H9 (cell line): ENCODE results near the gene FHOD1. TPM values are rescaled to one million over a fixed set of nuclear protein-coding genes. Genes with fewer than 3 reads are reported as not detected.

Experiments used
- DNase-seq: peaks from one replicate; pipeline ENCODE4 v3.0.0-alpha.2; 2017
- H2AFZ ChIP-seq: one replicate; pipeline ENCODE4 v1.6.1; 2013; ENCODE audit warnings: mild to moderate bottlenecking, low read length, control low read depth, moderate library complexity
- H2AK5ac ChIP-seq: 2 replicates; pipeline ENCODE4 v1.6.1; 2013; ENCODE audit warnings: low read length, control low read depth, mixed read lengths; ENCODE audit not compliant: insufficient read length
- H2BK120ac ChIP-seq: one replicate; pipeline ENCODE4 v1.6.1; 2013; ENCODE audit warnings: low read depth, mild to moderate bottlenecking, low read length, control low read depth, inconsistent platforms; ENCODE audit not compliant: poor library complexity, severe bottlenecking
- H2BK12ac ChIP-seq: 2 replicates; pipeline ENCODE4 v1.6.1; 2013; ENCODE audit warnings: low read length, control low read depth, mixed read lengths, low read depth; ENCODE audit not compliant: insufficient read length
- H2BK15ac ChIP-seq: 2 replicates; pipeline ENCODE4 v1.6.1; 2013; ENCODE audit warnings: low read depth, low read length, control low read depth
- H2BK20ac ChIP-seq: one replicate; pipeline ENCODE4 v1.6.1; 2013; ENCODE audit warnings: low read depth, mild to moderate bottlenecking, low read length, control low read depth, inconsistent platforms; ENCODE audit not compliant: poor library complexity, severe bottlenecking
- H2BK5ac ChIP-seq: 2 replicates; pipeline ENCODE4 v1.6.1; 2013; ENCODE audit warnings: low read length, control low read depth, mixed read lengths; ENCODE audit not compliant: insufficient read length
- H3K14ac ChIP-seq: 2 replicates; pipeline ENCODE4 v1.6.1; 2013; ENCODE audit warnings: low read length, control low read depth; ENCODE audit not compliant: insufficient read depth
- H3K18ac ChIP-seq: 2 replicates; pipeline ENCODE4 v1.6.1; 2013; ENCODE audit warnings: low read depth, mild to moderate bottlenecking, mixed read lengths, low read length, control low read depth; ENCODE audit not compliant: insufficient read length
- H3K23ac ChIP-seq: 2 replicates; pipeline ENCODE4 v1.6.1; 2013; ENCODE audit warnings: low read length, control low read depth, mixed read lengths, low read depth; ENCODE audit not compliant: insufficient read length
- H3K23me2 ChIP-seq: 2 replicates; pipeline ENCODE4 v1.6.1; 2013; ENCODE audit warnings: low read depth, mild to moderate bottlenecking, mixed read lengths, low read length, control low read depth; ENCODE audit not compliant: insufficient read length, poor library complexity, severe bottlenecking
- H3K27ac ChIP-seq: 2 replicates; pipeline ENCODE4 v1.5.1; 2013; ENCODE audit warnings: low read length, control low read depth, mixed read lengths, low read depth; ENCODE audit not compliant: insufficient read length
- H3K27me3 ChIP-seq: 2 replicates; pipeline ENCODE4 v1.6.1; 2013; ENCODE audit warnings: low read length, control low read depth, inconsistent platforms; ENCODE audit not compliant: insufficient read depth
- H3K4ac ChIP-seq: 2 replicates; pipeline ENCODE4 v1.6.1; 2013; ENCODE audit warnings: low read depth, mild to moderate bottlenecking, control low read depth, inconsistent platforms, low read length, moderate library complexity
- H3K4me1 ChIP-seq: 2 replicates; pipeline ENCODE4 v1.6.1; 2013; ENCODE audit warnings: low read length, control low read depth, inconsistent platforms; ENCODE audit not compliant: insufficient read depth
- H3K4me2 ChIP-seq: 2 replicates; pipeline ENCODE4 v1.6.1; 2013; ENCODE audit warnings: low read length, control low read depth, mixed read lengths; ENCODE audit not compliant: insufficient read length, insufficient read depth
- H3K56ac ChIP-seq: 2 replicates; pipeline ENCODE4 v1.6.1; 2013; ENCODE audit warnings: low read depth, mild to moderate bottlenecking, mixed read lengths, low read length, control low read depth; ENCODE audit not compliant: insufficient read length
- H3K79me1 ChIP-seq: 2 replicates; pipeline ENCODE4 v1.6.1; 2013; ENCODE audit warnings: low read depth, mild to moderate bottlenecking, moderate library complexity, low read length, control low read depth, inconsistent platforms; ENCODE audit not compliant: insufficient read depth, poor library complexity, severe bottlenecking
- H3K79me2 ChIP-seq: 2 replicates; pipeline ENCODE4 v1.6.1; 2013; ENCODE audit warnings: low read length, control low read depth, inconsistent platforms; ENCODE audit not compliant: insufficient read depth
- H3K9ac ChIP-seq: 2 replicates; pipeline ENCODE4 v1.6.1; 2013; ENCODE audit warnings: low read length, control low read depth, mixed read lengths; ENCODE audit not compliant: insufficient read length; ENCODE audit errors: extremely low read depth
- H3K9me3 ChIP-seq: one replicate; pipeline ENCODE4 v1.6.1; 2013; ENCODE audit warnings: low read depth, low read length, inconsistent platforms; ENCODE audit not compliant: control insufficient read depth
- H3T11ph ChIP-seq: one replicate; pipeline ENCODE4 v1.6.1; 2013; ENCODE audit warnings: mild to moderate bottlenecking, low read length, control low read depth, inconsistent platforms
- H4K20me1 ChIP-seq: one replicate; pipeline ENCODE4 v1.6.1; 2013; ENCODE audit not compliant: control insufficient read depth, insufficient read length, insufficient read depth
- H4K5ac ChIP-seq: 2 replicates; pipeline ENCODE4 v1.6.1; 2013; ENCODE audit warnings: low read depth, mild to moderate bottlenecking, mixed read lengths, low read length, control low read depth; ENCODE audit not compliant: insufficient read length
- H4K8ac ChIP-seq: replicated peaks from 2 replicates; pipeline ENCODE4 v1.6.1; 2013; ENCODE audit warnings: low read length, control low read depth, mixed read lengths, low read depth; ENCODE audit not compliant: insufficient read length
- H4K91ac ChIP-seq: 2 replicates; pipeline ENCODE4 v1.6.1; 2013; ENCODE audit warnings: low read depth, mild to moderate bottlenecking, moderate library complexity, mixed read lengths, low read length, control low read depth; ENCODE audit not compliant: insufficient read length
- H3K27ac Mint-ChIP-seq, 3 experiments: 2 replicates in 2 of 3; 3 replicates in 1 of 3; pipeline ENCODE4 v1.8.0; 2020 to 2021; ENCODE audit warnings: mixed read lengths in 3 of 3, mild to moderate bottlenecking in 1 of 3, moderate library complexity in 1 of 3
- H3K27me3 Mint-ChIP-seq: 2 replicates; pipeline ENCODE4 v1.8.0; 2021; ENCODE audit warnings: low read depth, mild to moderate bottlenecking, moderate library complexity, mixed read lengths
- H3K36me3 Mint-ChIP-seq, 3 experiments: 2 replicates in 2 of 3; 3 replicates in 1 of 3; pipeline ENCODE4 v1.8.0; 2020 to 2021; ENCODE audit warnings: low read depth in 3 of 3, mixed read lengths in 3 of 3; ENCODE audit not compliant: insufficient read depth in 1 of 3
- H3K4me1 Mint-ChIP-seq, 2 experiments: 2 replicates each; pipeline ENCODE4 v1.8.0; 2020; ENCODE audit warnings: mixed read lengths in 2 of 2
- H3K4me3 Mint-ChIP-seq, 2 experiments: 2 replicates in 1 of 2; 3 replicates in 1 of 2; pipeline ENCODE4 v1.8.0; 2020 to 2021; ENCODE audit warnings: mild to moderate bottlenecking in 2 of 2, mixed read lengths in 2 of 2, moderate library complexity in 1 of 2
- H3K9me3 Mint-ChIP-seq, 2 experiments: 2 replicates in 1 of 2; 3 replicates in 1 of 2; pipeline ENCODE4 v1.8.0; 2020; ENCODE audit warnings: mild to moderate bottlenecking in 2 of 2, mixed read lengths in 2 of 2, moderate library complexity in 1 of 2
- CTCF ChIP-seq: fragments of 200-600 bp; sonication (generic); conservative IDR thresholded peaks from 3 replicates; pipeline ENCODE4 v1.8.0; 2021; ENCODE audit warnings: antibody characterized with exemption, mild to moderate bottlenecking
- WGBS: extraction: QIAGEN DNeasy Blood & Tissue Kit; methylation state at CpG from one replicate; pipeline ENCODE4 v1.1.7; 2013; ENCODE audit warnings: missing lambda C conversion rate, low lambda C conversion rate, mixed read lengths; ENCODE audit not compliant: insufficient read length; ENCODE audit errors: extremely low coverage; 5-methylcytosine and 5-hydroxymethylcytosine counted together
- total RNA-seq: library from RNA; stranded (reverse); gene quantifications from 2 replicates; pipeline ENCODE4 v1.2.1, GENCODE V29; 2021

Gene FHOD1
- total RNA-seq, 1 experiment from 2014 or later = 67.0 TPM

- DNase-seq = peak; percentile 49
- H3K9me3 ChIP-seq = no peaks in the 10 kb centered on the region
- H2BK15ac ChIP-seq = no peak overlapping the region
- H2AK5ac ChIP-seq = no peak overlapping the region
- Mint-ChIP-seq H3K4me3 (no peak overlapping the region), H3K36me3 (no peaks in the 10 kb centered on the region; a peak in 1 of 7 replicates), H3K27me3 (peaks cover 9% of the 10 kb centered on the region), H3K9me3 (no peaks in the 10 kb centered on the region), H3K27ac (no peak overlapping the region), H3K4me1 (peaks cover 0 to 4% of the 10 kb centered on the region in 2 experiments; a peak in 1 of 4 replicates)
- no peak overlapping the region for H2AFZ ChIP-seq
- no peaks in the 10 kb centered on the region for H3K23me2 ChIP-seq
- no peaks in the 10 kb centered on the region for H3K79me2 ChIP-seq
- no peak overlapping the region for H3T11ph ChIP-seq
- no peak overlapping the region for H3K14ac ChIP-seq
- no peaks in the 10 kb centered on the region; the same call in 1 of the 2 replicates for H3K27me3 ChIP-seq
- no peak overlapping the region for H3K4ac ChIP-seq
- no peak for TF ChIP-seq CTCF
- H3K27ac ChIP-seq = no peak overlapping the region
- H3K4me1 ChIP-seq = no peaks in the 10 kb centered on the region
- H2BK5ac ChIP-seq = no peak overlapping the region
- no peak overlapping the region for H4K8ac ChIP-seq
- H2BK12ac ChIP-seq = no peak overlapping the region
- no CpG with 5 or more reads among the region's 5 CpGs for WGBS
- no peaks in the 10 kb centered on the region for H3K79me1 ChIP-seq
- no peak overlapping the region for H2BK20ac ChIP-seq
- H4K20me1 ChIP-seq = no peaks in the 10 kb centered on the region
- H3K56ac ChIP-seq = no peak overlapping the region
- H4K5ac ChIP-seq = no peak overlapping the region
- no peak overlapping the region for H2BK120ac ChIP-seq
- H3K23ac ChIP-seq = no peak overlapping the region
- no peak overlapping the region for H3K18ac ChIP-seq
- no peak overlapping the region for H3K4me2 ChIP-seq
- no peak overlapping the region for H4K91ac ChIP-seq
- no peak overlapping the region for H3K9ac ChIP-seq
These were observed 22.5 kb upstream of the FHOD1 start for GRCh38 chr16:67269766-67270165.
